Measurements from ENCODE around the gene STXBP6. TPM values are rescaled to one million over a fixed set of nuclear protein-coding genes. Genes with fewer than 3 reads are reported as not detected.
"Not testable (repeated sequence)": the region's sequence is repeated elsewhere in the genome, so short reads cannot be mapped to it uniquely, and the experiment has no call there.

Gene STXBP6
- polyA plus RNA-seq, 1 donor (not counting 4 experiments of a cell fraction or from before 2014, with no cell fraction given): 1.4 TPM

GRCh38 chr14:24964048-24964447 is 85.9 kb downstream of the STXBP6 start:
- H3K36me3 ChIP-seq (ENCODE audit: control insufficient read depth in 2 of 2, extremely low read depth in 1 of 2, insufficient read depth in 2 of 2, low read length in 2 of 2): no peaks in the 10 kb centered on the region
- H3K4me2 ChIP-seq (ENCODE audit: control insufficient read depth, extremely low read depth, insufficient read depth, low read depth, low read length): no peak overlapping the region
- no peak overlapping the region for H3K27ac ChIP-seq (ENCODE audit: control insufficient read depth, insufficient read depth, low read length)
- no peak overlapping the region for H3K9ac ChIP-seq (ENCODE audit: control insufficient read depth, extremely low read depth, insufficient read depth, low read length)
- H3K9me1 ChIP-seq (ENCODE audit: control insufficient read depth, extremely low read depth, insufficient read depth, low read length): no peaks in the 10 kb centered on the region
- no peak overlapping the region for H3K4me3 ChIP-seq (ENCODE audit: control insufficient read depth in 2 of 3, extremely low read depth in 1 of 3, insufficient read depth in 2 of 3, low read depth in 1 of 3, low read length in 3 of 3)
- H3K27me3 ChIP-seq (ENCODE audit: control insufficient read depth, extremely low read depth, insufficient read depth, low read length): no peaks in the 10 kb centered on the region
- H4K20me1 ChIP-seq (ENCODE audit: control insufficient read depth, extremely low read depth, insufficient read depth, low read length): no peaks in the 10 kb centered on the region
- no peak for DNase-seq (ENCODE audit: low read depth, low spot score)
- H3K4me1 ChIP-seq (ENCODE audit: control insufficient read depth, extremely low read depth, insufficient read depth, low read length): no peaks in the 10 kb centered on the region
- no peaks in the 10 kb centered on the region for H3K9me3 ChIP-seq (ENCODE audit: control insufficient read depth, low read depth, low read length)
- no peaks in the 10 kb centered on the region for H3K79me2 ChIP-seq (ENCODE audit: control insufficient read depth, insufficient read depth, low read length)
- dilution Hi-C loops (cut with MboI; ENCODE audit: extremely low pct_ligation_motif_present, low sequenced_read_pairs): no loop called here
- H2AFZ ChIP-seq (ENCODE audit: control insufficient read depth, low read length): no peak overlapping the region
- no peak for TF ChIP-seq EZH2 (IDR thresholded peaks at IDR 0.05; ENCODE audit: low read length)
- no peak for TF ChIP-seq CTCF (optimal IDR thresholded peaks at IDR 0.05 in 1 of 3, IDR thresholded peaks at IDR 0.05 in 1 of 3, conservative IDR thresholded peaks at IDR 0.05 in 1 of 3; ENCODE audit: extremely low read depth in 1 of 3, insufficient read depth in 2 of 3, low read length in 3 of 3)
- no peak for FAIRE-seq

- H3K79me2 ChIP-seq (ENCODE audit: control insufficient read depth, insufficient read depth, low read length); H4K20me1 ChIP-seq (ENCODE audit: control insufficient read depth, extremely low read depth, insufficient read depth, low read length); H3K4me1 ChIP-seq (ENCODE audit: control insufficient read depth, extremely low read depth, insufficient read depth, low read length); DNase-seq (ENCODE audit: low read depth, low spot score); dilution Hi-C loops (cut with MboI; ENCODE audit: extremely low pct_ligation_motif_present, low sequenced_read_pairs); FAIRE-seq; H3K9me1 ChIP-seq (ENCODE audit: control insufficient read depth, extremely low read depth, insufficient read depth, low read length); H3K4me2 ChIP-seq (ENCODE audit: control insufficient read depth, extremely low read depth, insufficient read depth, low read depth, low read length); H3K36me3 ChIP-seq (ENCODE audit: control insufficient read depth in 2 of 2, extremely low read depth in 1 of 2, insufficient read depth in 2 of 2, low read length in 2 of 2); H3K27ac ChIP-seq (ENCODE audit: control insufficient read depth, insufficient read depth, low read length); H3K9me3 ChIP-seq (ENCODE audit: control insufficient read depth, low read depth, low read length); H3K4me3 ChIP-seq (ENCODE audit: control insufficient read depth in 2 of 3, extremely low read depth in 1 of 3, insufficient read depth in 2 of 3, low read depth in 1 of 3, low read length in 3 of 3); H3K9ac ChIP-seq (ENCODE audit: control insufficient read depth, extremely low read depth, insufficient read depth, low read length); H2AFZ ChIP-seq (ENCODE audit: control insufficient read depth, low read length); H3K27me3 ChIP-seq (ENCODE audit: control insufficient read depth, extremely low read depth, insufficient read depth, low read length): not testable (repeated sequence)
These were observed 87.8 kb downstream of the STXBP6 start for GRCh38 chr14:24962118-24962517.

- TF ChIP-seq EZH2 (IDR thresholded peaks at IDR 0.05; ENCODE audit: low read length) (no peak), CTCF (optimal IDR thresholded peaks at IDR 0.05 in 1 of 3, IDR thresholded peaks at IDR 0.05 in 1 of 3, conservative IDR thresholded peaks at IDR 0.05 in 1 of 3; ENCODE audit: extremely low read depth in 1 of 3, insufficient read depth in 2 of 3, low read length in 3 of 3) (no peak)
- no peak overlapping the region for H3K4me3 ChIP-seq (ENCODE audit: control insufficient read depth in 2 of 3, extremely low read depth in 1 of 3, insufficient read depth in 2 of 3, low read depth in 1 of 3, low read length in 3 of 3)
- H3K4me1 ChIP-seq (ENCODE audit: control insufficient read depth, extremely low read depth, insufficient read depth, low read length): no peaks in the 10 kb centered on the region
- no peak overlapping the region for H3K4me2 ChIP-seq (ENCODE audit: control insufficient read depth, extremely low read depth, insufficient read depth, low read depth, low read length)
- H3K79me2 ChIP-seq (ENCODE audit: control insufficient read depth, insufficient read depth, low read length): no peaks in the 10 kb centered on the region
- H3K9me1 ChIP-seq (ENCODE audit: control insufficient read depth, extremely low read depth, insufficient read depth, low read length): no peaks in the 10 kb centered on the region
- no peak for FAIRE-seq
- dilution Hi-C loops (cut with MboI; ENCODE audit: extremely low pct_ligation_motif_present, low sequenced_read_pairs): no loop called here
- no peak overlapping the region for H3K27ac ChIP-seq (ENCODE audit: control insufficient read depth, insufficient read depth, low read length)
- H4K20me1 ChIP-seq (ENCODE audit: control insufficient read depth, extremely low read depth, insufficient read depth, low read length): no peaks in the 10 kb centered on the region
- no peak overlapping the region for H3K9ac ChIP-seq (ENCODE audit: control insufficient read depth, extremely low read depth, insufficient read depth, low read length)
- DNase-seq (ENCODE audit: low read depth, low spot score): no peak
- no peaks in the 10 kb centered on the region for H3K36me3 ChIP-seq (ENCODE audit: control insufficient read depth in 2 of 2, extremely low read depth in 1 of 2, insufficient read depth in 2 of 2, low read length in 2 of 2)
- H2AFZ ChIP-seq (ENCODE audit: control insufficient read depth, low read length): no peak overlapping the region
- H3K9me3 ChIP-seq (ENCODE audit: control insufficient read depth, low read depth, low read length): no peaks in the 10 kb centered on the region
- H3K27me3 ChIP-seq (ENCODE audit: control insufficient read depth, extremely low read depth, insufficient read depth, low read length): no peaks in the 10 kb centered on the region
These were observed 89.1 kb downstream of the STXBP6 start for GRCh38 chr14:24960816-24961215.
